HG02642 (cell line): Measurements from ENCODE around the gene EML6.

ENCODE experiments used
- ATAC-seq: cut with Tn5 transposase; IDR thresholded peaks from one replicate; pipeline ENCODE4 v1.9.1; 2021; ENCODE audit warnings: mild to moderate bottlenecking; ENCODE audit not compliant: unreplicated experiment, poor library complexity

The EML6 gene

GRCh38 chr2:55012672-55013484, 289.4 kb downstream of the EML6 start:
- no peak for ATAC-seq

GRCh38 chr2:55013936-55014335, 290.5 kb downstream of the EML6 start:
- no peak for ATAC-seq

- ATAC-seq: no peak
Observed at GRCh38 chr2:55014962-55015939, 291.8 kb downstream of the EML6 start.

- ATAC-seq: no peak
Observed at GRCh38 chr2:55017428-55017827, 294.0 kb downstream of the EML6 start.

GRCh38 chr2:55017880-55018279, 294.4 kb downstream of the EML6 start:
- ATAC-seq: no peak

- ATAC-seq: no peak
Observed at GRCh38 chr2:55018619-55019018, 295.2 kb downstream of the EML6 start.

GRCh38 chr2:55019526-55020258, 296.2 kb downstream of the EML6 start:
- ATAC-seq: no peak
